ENCODE data around the gene DND1. TPM values are rescaled to one million over a fixed set of nuclear protein-coding genes. Genes with fewer than 3 reads are reported as not detected.
"Not testable (repeated sequence)": the region's sequence is repeated elsewhere in the genome, so short reads cannot be mapped to it uniquely, and the experiment has no call there.

Gene DND1
- total RNA-seq, 1 experiment from 2014 or later, result 3.3 TPM

- TF ChIP-seq PRDM15 (CRISPR knock-in tag; IDR thresholded peaks at IDR 0.05) (no peak), SP1 (CRISPR knock-in tag; conservative IDR thresholded peaks at IDR 0.05) (peak; percentile 71), NFE2L1 (CRISPR knock-in tag; IDR thresholded peaks at IDR 0.05) (no peak), HMGA2 (CRISPR knock-in tag; IDR thresholded peaks at IDR 0.05) (no peak), GRHL2 (CRISPR knock-in tag; IDR thresholded peaks at IDR 0.05; ENCODE audit: insufficient replicate concordance, severe bottlenecking) (no peak), TEAD4 (CRISPR knock-in tag; IDR thresholded peaks at IDR 0.05) (no peak; the same call in 1 of the 2 replicates), TCF7 (CRISPR knock-in tag; IDR thresholded peaks at IDR 0.05; ENCODE audit: low read depth) (no peak), NFATC4 (CRISPR knock-in tag; IDR thresholded peaks at IDR 0.05) (no peak), ZNF138 (CRISPR knock-in tag; conservative IDR thresholded peaks at IDR 0.05) (no peak), ZNF121 (CRISPR knock-in tag; IDR thresholded peaks at IDR 0.05) (no peak), CREM (CRISPR knock-in tag; IDR thresholded peaks at IDR 0.05) (peak; percentile 56), GABPB1 (CRISPR knock-in tag; IDR thresholded peaks at IDR 0.05) (peak; percentile 35), ZNF416 (CRISPR knock-in tag; IDR thresholded peaks at IDR 0.05) (no peak)
These were observed 8.8 kb downstream of the DND1 start, which contains the start of gene WDR55 (continued) for GRCh38 chr5:140664359-140665119.

DNA sequence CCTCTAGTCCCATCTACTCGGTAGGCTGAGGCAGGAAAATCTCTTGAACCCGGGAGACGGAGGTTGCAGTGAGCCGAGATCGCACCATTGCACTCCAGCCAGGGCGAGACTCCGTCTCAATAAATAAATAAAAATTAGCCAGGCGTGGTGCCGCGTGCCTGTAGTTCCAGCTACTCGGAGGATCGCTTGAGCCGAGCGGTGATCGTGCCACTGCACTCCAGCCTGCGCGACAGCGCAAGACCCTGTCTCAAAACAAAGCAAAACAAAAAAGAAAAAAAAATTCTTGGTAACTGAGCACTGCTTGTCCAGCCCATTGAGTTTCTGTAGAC, 9.4 kb downstream of the DND1 start:
- CTCF ChIA-PET, result interaction anchor here (0.7 kb wide), 1 partner anchor 33 kb away, joined by 3 read pairs; no protein-coding TSS in a partner anchor
- Mint-ChIP-seq H3K9me3 (no peaks in the 10 kb centered on the region), H3K27ac (peak overlapping the region; percentile 98), H3K4me1 (peaks cover 6% of the 10 kb centered on the region), H3K27me3 (ENCODE audit: low read depth) (no peaks in the 10 kb centered on the region), H3K36me3 (peaks cover 59% of the 10 kb centered on the region), H3K4me3 (peak overlapping the region; percentile 99)
- POLR2A ChIA-PET, result interaction anchor here (1.3 kb wide), 1 partner anchor 16 kb away, joined by 3 read pairs; the partner anchor contains the start of genes IK and NDUFA2
- no peak for TF ChIP-seq ZNF671 (CRISPR knock-in tag; IDR thresholded peaks at IDR 0.05)
- 0 out of 2 replicates have a peak, but pooled peaks have one; percentile 0 for TF ChIP-seq HMGXB4 (CRISPR knock-in tag; IDR thresholded peaks at IDR 0.05)
- DNase-seq (ENCODE audit: low spot score) (no peak), ATAC-seq (peak; percentile 5; the same call in 1 of the 2 replicates)

- H3K4me3 Mint-ChIP-seq; ATAC-seq; H3K9me3 Mint-ChIP-seq; H3K27me3 Mint-ChIP-seq (ENCODE audit: low read depth); POLR2A ChIA-PET; H3K4me1 Mint-ChIP-seq; H3K27ac Mint-ChIP-seq; DNase-seq (ENCODE audit: low spot score); CTCF ChIA-PET: not testable (repeated sequence)
- peaks cover 59% of the 10 kb centered on the region for H3K36me3 Mint-ChIP-seq
These were observed 13.0 kb downstream of the DND1 start for GRCh38 chr5:140660371-140660770.

DNA sequence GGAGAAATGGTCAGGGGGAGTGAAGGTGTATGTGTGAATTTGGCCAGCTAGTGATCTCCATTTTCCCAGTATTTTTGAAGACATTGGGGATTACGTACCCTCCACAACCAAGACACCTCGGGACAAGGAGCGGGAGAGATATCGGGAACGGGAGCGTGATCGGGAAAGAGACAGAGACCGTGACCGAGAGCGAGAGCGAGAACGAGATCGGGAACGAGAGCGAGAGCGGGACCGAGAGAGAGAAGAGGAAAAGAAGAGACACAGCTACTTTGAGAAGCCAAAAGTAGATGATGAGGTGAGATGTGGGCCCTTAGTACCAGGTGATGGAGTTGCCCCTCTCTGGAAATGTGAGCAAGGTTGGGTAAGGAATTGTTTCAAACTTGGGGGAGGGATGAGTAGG, 14.5 kb downstream of the DND1 start:
- H3K27me3 Mint-ChIP-seq (ENCODE audit: low read depth), result no peaks in the 10 kb centered on the region
- H3K36me3 Mint-ChIP-seq, result peaks cover 72% of the 10 kb centered on the region
- TF ChIP-seq GRHL2 (CRISPR knock-in tag; IDR thresholded peaks at IDR 0.05; ENCODE audit: insufficient replicate concordance, severe bottlenecking), result no peak
- TF ChIP-seq HMGA2 (CRISPR knock-in tag; IDR thresholded peaks at IDR 0.05), result no peak
- TF ChIP-seq PRDM15 (CRISPR knock-in tag; IDR thresholded peaks at IDR 0.05), result no peak
- TF ChIP-seq ATF3 (CRISPR knock-in tag; conservative IDR thresholded peaks at IDR 0.05), result no peak
- no peak for TF ChIP-seq PRRX2 (CRISPR knock-in tag; IDR thresholded peaks at IDR 0.05)
- no peak for TF ChIP-seq ZNF423 (CRISPR knock-in tag; IDR thresholded peaks at IDR 0.05)
- TF ChIP-seq E2F5 (CRISPR knock-in tag; IDR thresholded peaks at IDR 0.05), result no peak
- no peak for TF ChIP-seq ELF4 (CRISPR knock-in tag; IDR thresholded peaks at IDR 0.05; ENCODE audit: low read depth)
- no peak for TF ChIP-seq ZNF219 (CRISPR knock-in tag; IDR thresholded peaks at IDR 0.05; ENCODE audit: borderline replicate concordance)

More for the DNA sequence above, 14.5 kb downstream of the DND1 start:
- ChIA-PET POLR2A (no interaction called here), CTCF (no interaction called here)
- ATAC-seq (no peak), DNase-seq (ENCODE audit: low spot score) (no peak)
- Mint-ChIP-seq H3K4me3 (no peak overlapping the region), H3K4me1 (no peaks in the 10 kb centered on the region), H3K27ac (no peak overlapping the region), H3K9me3 (no peaks in the 10 kb centered on the region)
